IPS-18c (cell line): ENCODE results near the gene MAP3K20.
"Not testable (repeated sequence)": the region's sequence is repeated elsewhere in the genome, so short reads cannot be mapped to it uniquely, and the experiment has no call there.

Source experiments
- H3K4me3 ChIP-seq: 2 replicates; pipeline ENCODE4 v1.7.0; 2013; ENCODE audit warnings: low read depth, mild to moderate bottlenecking, low read length, moderate library complexity; ENCODE audit not compliant: insufficient read depth
- H3K9me3 ChIP-seq: one replicate; pipeline ENCODE4 v1.6.1; 2013; ENCODE audit warnings: mild to moderate bottlenecking, low read length, moderate library complexity; ENCODE audit not compliant: control insufficient read depth, insufficient read depth

MAP3K20 gene

DNA sequence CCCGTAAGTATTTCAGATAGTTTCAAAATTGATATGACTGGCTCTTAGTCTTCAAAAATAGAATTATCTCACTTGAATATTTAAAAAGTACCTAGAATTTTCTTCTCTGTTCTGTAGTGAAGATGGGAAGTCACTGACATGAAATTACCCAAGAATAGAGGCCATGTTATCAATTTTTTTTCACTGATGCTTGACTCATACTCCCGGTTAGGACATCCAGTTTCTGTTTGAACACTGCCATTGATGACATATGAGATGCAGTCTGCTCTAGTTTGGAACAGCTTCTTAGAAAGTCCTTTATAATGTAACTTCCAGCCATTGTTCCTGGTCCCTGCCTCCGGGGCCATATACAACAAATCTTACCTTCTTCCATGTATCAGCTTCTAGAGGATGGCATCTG is 26.0 kb downstream of the MAP3K20 start:
- no peaks in the 10 kb centered on the region for H3K9me3 ChIP-seq
- H3K4me3 ChIP-seq: no peak overlapping the region

- no peak overlapping the region for H3K4me3 ChIP-seq
- no peaks in the 10 kb centered on the region for H3K9me3 ChIP-seq
Measured at GRCh38 chr2:173104156-173104555, 28.5 kb downstream of the MAP3K20 start.

GRCh38 chr2:173106959-173107628 is 31.4 kb downstream of the MAP3K20 start:
- Histone ChIP-seq H3K9me3 (no peaks in the 10 kb centered on the region), H3K4me3 (no peak overlapping the region)

DNA sequence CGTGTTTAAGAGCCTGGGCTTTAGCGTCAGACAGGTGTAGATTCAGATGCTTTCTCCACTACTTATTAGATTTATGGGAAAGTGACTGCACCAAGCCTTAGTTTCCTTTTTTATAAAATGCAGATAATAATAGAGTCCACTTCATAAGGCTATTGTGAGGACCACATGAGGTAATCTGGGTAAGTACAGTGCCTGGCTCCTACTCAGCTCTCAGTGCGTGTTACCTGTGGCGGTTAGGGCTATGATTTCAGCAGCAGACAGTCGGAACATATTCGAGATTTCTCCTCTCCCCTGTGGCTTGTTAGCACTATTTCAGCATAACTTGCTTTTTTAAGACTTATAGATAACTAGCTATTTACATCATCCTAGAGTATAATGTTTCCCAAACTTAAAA is 32.0 kb downstream of the MAP3K20 start:
- H3K4me3 ChIP-seq: no peak overlapping the region
- H3K9me3 ChIP-seq: no peaks in the 10 kb centered on the region

- H3K4me3 ChIP-seq: no peak overlapping the region
Measured at GRCh38 chr2:173109253-173110188, 33.9 kb downstream of the MAP3K20 start.

GRCh38 chr2:173117678-173118077 is 42.0 kb downstream of the MAP3K20 start:
- Histone ChIP-seq H3K9me3 (no peaks in the 10 kb centered on the region), H3K4me3 (no peak overlapping the region)

More at GRCh38 chr2:173109253-173110188, 33.9 kb downstream of the MAP3K20 start:
- no peaks in the 10 kb centered on the region for H3K9me3 ChIP-seq

- Histone ChIP-seq H3K4me3 (no peak overlapping the region), H3K9me3 (no peaks in the 10 kb centered on the region)
Measured at GRCh38 chr2:173118395-173118794, 42.7 kb downstream of the MAP3K20 start.

- H3K4me3 ChIP-seq: no peak overlapping the region
- no peaks in the 10 kb centered on the region for H3K9me3 ChIP-seq
Measured at GRCh38 chr2:173119069-173119807, 43.6 kb downstream of the MAP3K20 start.

GRCh38 chr2:173119944-173120343 is 44.3 kb downstream of the MAP3K20 start:
- Histone ChIP-seq H3K4me3 (no peak overlapping the region), H3K9me3 (no peaks in the 10 kb centered on the region)

- Histone ChIP-seq H3K9me3 (no peaks in the 10 kb centered on the region), H3K4me3 (no peak overlapping the region)
Measured at GRCh38 chr2:173122936-173123335, 47.3 kb downstream of the MAP3K20 start.

- H3K9me3 ChIP-seq: no peaks in the 10 kb centered on the region
- H3K4me3 ChIP-seq: no peak overlapping the region
Measured at GRCh38 chr2:173124441-173124840, 48.8 kb downstream of the MAP3K20 start.

- no peak overlapping the region for H3K4me3 ChIP-seq
- no peaks in the 10 kb centered on the region for H3K9me3 ChIP-seq
Measured at GRCh38 chr2:173126819-173127218, 51.2 kb downstream of the MAP3K20 start.

DNA sequence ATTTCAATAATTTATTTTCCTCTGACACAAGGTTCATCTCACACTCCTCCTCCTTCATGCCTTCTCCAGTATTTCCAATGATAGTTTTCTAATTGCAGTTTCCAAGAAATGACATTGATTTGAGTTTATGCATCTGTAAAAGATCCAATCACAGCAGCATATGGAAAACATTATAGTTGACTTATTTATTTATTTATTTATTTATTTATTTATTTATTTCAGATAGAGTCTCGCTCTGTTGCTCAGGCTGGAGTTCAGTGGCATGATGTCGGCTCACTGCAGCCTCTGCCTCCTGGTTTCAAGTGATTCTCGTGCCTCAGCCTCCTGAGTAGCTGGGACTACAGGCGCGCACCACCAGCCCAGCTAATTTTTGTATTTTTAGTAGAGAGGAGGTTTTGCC is 52.5 kb downstream of the MAP3K20 start:
- H3K9me3 ChIP-seq, H3K4me3 ChIP-seq: not testable (repeated sequence)

- Histone ChIP-seq H3K4me3 (no peak overlapping the region), H3K9me3 (no peaks in the 10 kb centered on the region)
Measured at GRCh38 chr2:173130496-173131465, 55.1 kb downstream of the MAP3K20 start.

DNA sequence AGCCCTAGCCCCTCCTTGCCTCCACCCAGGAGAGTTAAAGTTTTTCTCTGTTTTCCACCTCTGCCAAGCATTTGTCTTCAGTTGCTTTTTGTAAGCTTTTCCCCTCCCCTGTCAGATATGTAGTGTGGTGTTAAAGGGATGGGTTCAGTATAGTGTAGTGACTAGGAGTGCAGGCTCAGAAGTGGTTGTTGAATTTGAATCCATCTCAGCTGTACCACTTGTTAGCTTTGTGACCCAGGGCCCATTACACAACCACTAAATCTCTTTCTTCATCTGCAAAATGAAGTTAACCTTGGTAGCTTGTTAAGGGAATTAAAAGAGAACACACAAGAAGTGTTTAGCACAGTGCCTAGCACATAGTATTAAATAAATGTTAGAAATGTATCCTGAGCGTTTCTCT is 56.9 kb downstream of the MAP3K20 start:
- H3K9me3 ChIP-seq: no peaks in the 10 kb centered on the region
- no peak overlapping the region for H3K4me3 ChIP-seq

DNA sequence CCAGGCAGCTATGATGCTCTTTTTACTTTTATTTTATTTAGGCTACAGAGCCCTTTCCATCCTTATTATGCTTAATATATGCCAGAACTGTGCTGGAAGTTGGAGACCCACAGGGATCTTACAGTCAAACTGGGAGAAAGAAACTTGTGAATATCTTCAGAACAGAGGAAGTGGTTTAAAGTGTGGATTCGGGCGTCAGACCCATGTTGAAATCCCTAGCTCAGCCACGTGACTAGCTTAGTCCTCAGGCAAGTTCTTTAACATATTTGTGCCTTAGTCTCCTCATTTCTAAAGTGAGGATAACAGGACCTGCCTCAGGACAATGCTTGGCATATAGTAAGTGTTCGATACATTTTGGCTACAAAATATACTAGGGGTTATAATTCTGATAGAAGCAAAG is 59.1 kb downstream of the MAP3K20 start:
- no peaks in the 10 kb centered on the region for H3K9me3 ChIP-seq
- H3K4me3 ChIP-seq: no peak overlapping the region

DNA sequence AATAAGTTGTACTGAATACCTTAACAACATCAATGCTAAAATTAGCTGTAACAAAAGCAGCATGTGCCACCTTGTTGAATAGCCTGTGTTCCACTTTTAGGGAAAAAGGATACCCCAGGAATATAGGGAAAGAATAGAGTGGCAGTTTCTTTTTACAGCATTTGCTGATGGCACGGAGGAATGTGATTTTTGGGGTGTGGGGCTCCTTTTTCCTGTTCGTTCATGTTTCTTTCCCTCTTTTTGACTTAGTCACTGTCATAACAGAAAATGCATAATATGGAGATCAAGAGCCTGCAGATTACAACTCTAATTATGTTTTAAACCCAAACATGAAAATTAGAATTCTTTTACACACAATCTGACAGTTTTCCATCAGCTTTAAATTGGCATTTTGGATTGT is 60.4 kb downstream of the MAP3K20 start:
- Histone ChIP-seq H3K4me3 (no peak overlapping the region), H3K9me3 (no peaks in the 10 kb centered on the region)
